ENCODE results near the gene NOTCH1. TPM values are rescaled to one million over a fixed set of nuclear protein-coding genes. Genes with fewer than 3 reads are reported as not detected.

NOTCH1 gene
- total and polyA plus RNA-seq, 8 donors, result 1.4 to 338 (median 19.1) TPM

DNA sequence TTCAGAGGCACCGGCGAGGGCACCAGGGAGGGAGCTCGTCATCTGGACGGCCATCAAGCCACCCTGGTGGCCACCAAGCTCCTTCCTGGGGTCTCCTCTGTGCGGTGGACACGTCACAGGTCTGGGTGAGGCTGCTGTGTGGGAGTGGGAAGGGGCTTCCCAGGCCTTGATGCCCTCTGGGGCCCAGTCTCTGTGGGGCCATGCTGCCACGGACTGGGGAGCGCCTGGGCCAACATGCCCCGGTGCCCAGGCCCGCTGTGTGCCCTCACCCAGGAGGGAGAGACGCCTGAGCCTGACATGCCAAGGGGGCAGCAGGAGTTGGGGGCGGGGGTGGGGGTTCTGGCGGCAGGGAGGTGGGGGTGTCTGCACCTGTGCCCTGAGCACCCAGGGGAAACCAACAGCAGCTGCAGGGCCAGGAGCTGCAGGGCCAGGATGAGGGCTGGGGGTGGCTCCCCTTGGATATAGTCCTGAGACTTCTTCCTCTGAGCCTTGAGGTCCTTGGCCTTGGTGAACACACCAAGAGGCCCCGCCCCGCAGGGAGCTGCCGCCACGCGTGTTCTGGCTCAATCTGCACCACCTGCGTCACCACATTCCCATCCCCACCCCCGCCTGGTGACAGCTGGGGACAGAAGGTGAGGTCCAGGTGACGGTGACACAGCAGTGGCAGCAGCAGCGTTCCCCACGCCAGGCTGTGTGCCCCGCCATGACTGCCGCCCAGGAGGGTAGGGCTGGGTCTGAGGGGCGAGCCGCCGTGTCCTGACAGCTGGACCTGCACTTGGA, 47.7 kb downstream of the NOTCH1 start:
- intact Hi-C loops (cut with DNase I; ENCODE audit: low total_unique reads), result no loop called here
- H3K36me3 ChIP-seq, result peaks cover 67 to 86% (median 84%) of the 10 kb centered on the region in 4 donors
- no peak for DNase-seq

GRCh38 chr9:136496801-136497620, 48.8 kb downstream of the NOTCH1 start:
- Histone ChIP-seq H3K27me3 (no peaks in the 10 kb centered on the region), H3K4me3 (no peak overlapping the region), H3K27ac (no peak overlapping the region), H3K36me3 (peaks cover 56 to 75% (median 74%) of the 10 kb centered on the region in 4 donors), H3K9me3 (no peaks in the 10 kb centered on the region), H3K4me1 (peaks cover 0 to 21% (median 0%) of the 10 kb centered on the region in 4 donors)
- intact Hi-C loops (cut with DNase I; ENCODE audit: low total_unique reads), result no loop called here
- TF ChIP-seq CTCF (IDR thresholded peaks at IDR 0.05) (no peak), EP300 (IDR thresholded peaks at IDR 0.05) (no peak), POLR2A (IDR thresholded peaks at IDR 0.05) (no peak), POLR2AphosphoS5 (IDR thresholded peaks at IDR 0.05) (no peak)
- WGBS, 5 donors, result 88 to 95% (median 93%) methylated on average over 30 to 56 of the region's 56 CpGs
- DNase-seq, result no peak

More for the DNA sequence above, 47.7 kb downstream of the NOTCH1 start:
- H3K27me3 ChIP-seq, result no peaks in the 10 kb centered on the region
- H3K9me3 ChIP-seq, result no peaks in the 10 kb centered on the region
- WGBS, 5 donors, result 85 to 93% (median 88%) methylated on average over 13 to 28 of the region's 28 CpGs
- H3K4me1 ChIP-seq, result peaks cover 0 to 17% (median 0%) of the 10 kb centered on the region in 4 donors
- no peak for TF ChIP-seq POLR2AphosphoS5 (IDR thresholded peaks at IDR 0.05)
- H3K27ac ChIP-seq, result no peak overlapping the region
- no peak overlapping the region for H3K4me3 ChIP-seq

DNA sequence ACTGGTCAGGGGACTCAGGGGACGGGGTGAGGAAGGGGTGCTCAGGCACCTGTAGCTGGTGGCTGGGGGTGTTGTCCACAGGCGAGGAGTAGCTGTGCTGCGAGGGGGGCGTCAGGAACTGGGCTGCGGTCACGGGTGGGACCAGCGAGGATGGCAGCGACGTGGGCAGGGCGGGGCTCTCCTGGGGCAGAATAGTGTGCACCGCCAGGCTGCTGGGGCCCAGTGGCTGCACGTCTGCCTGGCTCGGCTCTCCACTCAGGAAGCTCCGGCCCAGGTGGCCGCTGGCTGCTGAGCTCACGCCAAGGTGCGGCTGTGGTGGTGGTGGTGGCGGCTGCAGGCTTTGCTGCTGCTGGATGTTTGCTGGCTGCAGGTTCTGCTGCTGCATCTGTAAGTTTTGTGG, 49.7 kb downstream of the NOTCH1 start:
- no peak for DNase-seq
- peaks cover 50 to 67% (median 65%) of the 10 kb centered on the region in 4 donors for H3K36me3 ChIP-seq
- no peak overlapping the region for H3K27ac ChIP-seq
- WGBS, 5 donors, result 87 to 91% (median 88%) methylated on average over 10 to 18 of the region's 18 CpGs
- TF ChIP-seq POLR2A (IDR thresholded peaks at IDR 0.05) (no peak), CTCF (IDR thresholded peaks at IDR 0.05) (no peak), EP300 (IDR thresholded peaks at IDR 0.05) (no peak), POLR2AphosphoS5 (IDR thresholded peaks at IDR 0.05) (no peak)
- peaks cover 0 to 21% (median 0%) of the 10 kb centered on the region in 4 donors for H3K4me1 ChIP-seq
- H3K4me3 ChIP-seq, result no peak overlapping the region
- H3K9me3 ChIP-seq, result no peaks in the 10 kb centered on the region
- intact Hi-C loops (cut with DNase I; ENCODE audit: low total_unique reads), result no loop called here
- H3K27me3 ChIP-seq, result no peaks in the 10 kb centered on the region

DNA sequence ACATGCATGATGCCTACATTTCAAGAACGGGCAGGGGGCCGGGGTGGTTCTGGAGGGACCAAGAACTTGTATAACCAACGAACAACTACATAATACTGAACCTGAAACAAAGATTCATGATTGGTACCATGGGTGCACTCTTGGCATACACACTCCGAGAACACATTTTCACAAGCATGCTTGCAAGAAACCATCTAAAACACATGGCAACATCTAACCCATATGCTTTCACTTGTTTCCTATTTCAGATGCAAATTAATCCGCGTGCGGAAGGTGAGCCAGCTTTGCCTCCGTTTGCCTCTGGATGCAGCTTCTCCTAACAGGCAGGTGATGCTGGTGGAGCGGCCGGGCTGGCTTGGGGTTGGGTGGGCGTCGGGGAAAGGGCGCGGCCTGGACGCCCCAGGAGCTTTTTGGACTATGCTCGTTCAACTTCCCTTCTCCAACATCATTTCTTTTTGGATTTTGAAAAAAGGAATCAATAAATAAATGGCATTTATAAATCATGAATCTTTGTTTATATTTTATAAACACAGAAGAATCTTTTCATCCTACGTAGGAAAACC, 50.5 kb downstream of the NOTCH1 start:
- 80 to 88% (median 87%) methylated on average over 17 of the region's 17 CpGs for WGBS, 5 donors
- TF ChIP-seq POLR2AphosphoS5 (IDR thresholded peaks at IDR 0.05) (no peak), EP300 (IDR thresholded peaks at IDR 0.05) (no peak), CTCF (IDR thresholded peaks at IDR 0.05) (no peak), POLR2A (IDR thresholded peaks at IDR 0.05) (no peak)
- intact Hi-C loops (cut with DNase I; ENCODE audit: low total_unique reads), result no loop called here
- Histone ChIP-seq H3K27ac (no peak overlapping the region), H3K9me3 (no peaks in the 10 kb centered on the region), H3K4me1 (peaks cover 0 to 21% (median 0%) of the 10 kb centered on the region in 4 donors), H3K27me3 (no peaks in the 10 kb centered on the region), H3K36me3 (peaks cover 42 to 58% (median 57%) of the 10 kb centered on the region in 4 donors), H3K4me3 (no peak overlapping the region)
- DNase-seq, result no peak
